Mucosa of rectum (tissue), 2 donors: ENCODE results near the gene HES1.
A peak's percentile ranks its signal among the peaks of the same experiment; 100 is the strongest.
"Not testable (repeated sequence)": the region's sequence is repeated elsewhere in the genome, so short reads cannot be mapped to it uniquely, and the experiment has no call there.

ENCODE experiments used
- H3K27ac ChIP-seq, 2 donors: one replicate each; pipeline ENCODE4 v1.7.0; 2013; ENCODE audit warnings: inconsistent platforms in 2 of 2, low read depth in 2 of 2, low read length in 2 of 2
- H3K27me3 ChIP-seq, 2 donors: one replicate each; pipeline ENCODE4 v1.7.0; 2013; ENCODE audit warnings: low read length in 2 of 2; ENCODE audit not compliant: control insufficient read depth in 2 of 2, insufficient read depth in 2 of 2
- H3K36me3 ChIP-seq, 2 donors: one replicate each; pipeline ENCODE4 v1.7.0; 2013; ENCODE audit warnings: low read length in 2 of 2; ENCODE audit not compliant: control insufficient read depth in 2 of 2, insufficient read depth in 2 of 2
- H3K4me1 ChIP-seq, 2 donors: one replicate each; pipeline ENCODE4 v1.7.0; 2013; ENCODE audit warnings: low read length in 2 of 2, mild to moderate bottlenecking in 1 of 2; ENCODE audit not compliant: control insufficient read depth in 2 of 2, insufficient read depth in 2 of 2
- H3K4me3 ChIP-seq, 2 donors: one replicate each; pipeline ENCODE4 v1.7.0; 2013; ENCODE audit warnings: low read length in 2 of 2
- H3K9ac ChIP-seq, 2 donors: one replicate each; pipeline ENCODE4 v1.7.0; 2013; ENCODE audit warnings: low read length in 2 of 2, low read depth in 1 of 2, mild to moderate bottlenecking in 1 of 2
- H3K9me3 ChIP-seq, 2 donors: one replicate each; pipeline ENCODE4 v1.7.0; 2013; ENCODE audit warnings: low read length in 2 of 2; ENCODE audit not compliant: control insufficient read depth in 2 of 2
- donor health status: healthy.
- donor health status: Normal muscosa, but diverticular disease.

Gene HES1

DNA sequence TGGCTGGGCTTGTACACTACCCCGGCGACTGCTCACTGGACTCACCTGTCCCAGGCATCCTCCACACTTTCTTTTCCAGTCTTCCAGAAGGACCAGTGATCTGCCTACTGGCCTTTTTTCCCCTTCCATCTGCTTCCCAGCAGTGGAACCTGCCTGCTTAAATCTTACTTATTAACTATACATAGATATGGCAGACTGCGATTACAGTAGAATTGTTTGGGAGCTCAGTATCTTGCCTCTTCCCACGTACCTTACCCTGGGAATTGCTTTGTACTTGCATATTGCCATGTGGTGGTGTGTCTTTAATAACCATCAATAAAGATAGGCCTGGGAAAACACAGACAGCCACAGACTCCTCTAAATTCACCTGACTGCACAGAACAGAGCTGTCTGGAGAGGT lies 11.8 kb upstream of the HES1 start:
- H3K27me3 ChIP-seq, result peaks cover 0 to 2% of the 10 kb centered on the region in 2 donors
- H3K9me3 ChIP-seq, result no peaks in the 10 kb centered on the region
- no peak overlapping the region for H3K4me3 ChIP-seq
- H3K27ac ChIP-seq, result peak overlapping the region; percentile 42 to 62
- H3K36me3 ChIP-seq, result no peaks in the 10 kb centered on the region
- peaks cover 20 to 26% of the 10 kb centered on the region in 2 donors for H3K4me1 ChIP-seq
- no peak overlapping the region for H3K9ac ChIP-seq

GRCh38 chr3:194125442-194125841 lies 10.5 kb upstream of the HES1 start:
- no peaks in the 10 kb centered on the region for H3K36me3 ChIP-seq
- H3K27ac ChIP-seq, result no peak overlapping the region
- no peaks in the 10 kb centered on the region for H3K9me3 ChIP-seq
- peaks cover 31 to 37% of the 10 kb centered on the region in 2 donors for H3K4me1 ChIP-seq
- no peak overlapping the region for H3K4me3 ChIP-seq
- no peak overlapping the region for H3K9ac ChIP-seq
- no peaks in the 10 kb centered on the region for H3K27me3 ChIP-seq

GRCh38 chr3:194126790-194127189 lies 9.2 kb upstream of the HES1 start:
- Histone ChIP-seq H3K27me3 (no peaks in the 10 kb centered on the region), H3K9ac (no peak overlapping the region), H3K36me3 (no peaks in the 10 kb centered on the region), H3K4me3 (no peak overlapping the region), H3K4me1 (peaks cover 40 to 49% of the 10 kb centered on the region in 2 donors), H3K27ac (no peak overlapping the region), H3K9me3 (no peaks in the 10 kb centered on the region)

DNA sequence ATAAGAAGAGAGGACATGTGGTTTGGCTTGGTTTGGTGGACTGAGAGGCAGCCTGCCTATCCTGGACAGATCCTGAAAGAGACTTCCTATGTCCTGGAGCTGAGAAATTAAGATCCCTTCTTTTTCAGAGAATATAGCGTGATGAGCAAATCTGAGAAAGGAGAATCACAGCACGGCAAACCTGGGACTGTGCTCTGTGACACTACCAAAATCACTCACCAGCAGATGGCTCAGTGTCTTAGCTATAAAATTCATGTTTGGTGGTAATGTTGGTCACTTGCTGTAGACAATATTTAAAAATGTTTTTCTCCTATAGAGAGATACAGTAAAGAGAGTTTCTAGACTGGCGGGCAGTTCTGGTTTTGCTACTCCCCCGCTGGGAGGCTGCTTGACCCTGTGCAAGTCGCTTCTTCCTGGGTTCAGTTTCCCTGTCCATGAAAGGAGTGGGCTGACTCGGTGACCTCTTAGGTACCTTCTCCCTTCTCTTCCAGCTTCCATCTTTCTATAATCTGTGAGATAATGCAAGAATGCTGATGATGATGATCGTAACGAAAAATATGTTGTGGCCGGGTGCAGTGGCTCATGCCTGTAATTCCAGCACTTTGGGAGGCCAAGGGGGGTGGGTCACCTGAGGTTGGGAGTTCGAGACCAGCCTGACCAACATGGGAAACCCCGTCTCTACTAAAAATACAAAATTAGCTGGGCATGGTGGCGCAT lies 7.6 kb upstream of the HES1 start:
- H3K36me3 ChIP-seq, result no peaks in the 10 kb centered on the region
- no peaks in the 10 kb centered on the region for H3K27me3 ChIP-seq
- no peaks in the 10 kb centered on the region for H3K9me3 ChIP-seq
- H3K9ac ChIP-seq, result no peak overlapping the region
- peaks cover 45 to 46% of the 10 kb centered on the region in 2 donors for H3K4me1 ChIP-seq
- H3K27ac ChIP-seq, result no peak overlapping the region
- no peak overlapping the region for H3K4me3 ChIP-seq

GRCh38 chr3:194128919-194129295 lies 7.0 kb upstream of the HES1 start:
- H3K9ac ChIP-seq, H3K36me3 ChIP-seq, H3K27me3 ChIP-seq, H3K9me3 ChIP-seq, H3K27ac ChIP-seq, H3K4me3 ChIP-seq: not testable (repeated sequence)
- H3K4me1 ChIP-seq, result peaks cover 44 to 46% of the 10 kb centered on the region in 2 donors

- Histone ChIP-seq H3K9me3 (no peaks in the 10 kb centered on the region), H3K36me3 (no peaks in the 10 kb centered on the region), H3K27ac (peak overlapping the region; percentile 83 to 84), H3K9ac (peak overlapping the region; percentile 9 to 51), H3K4me1 (peaks cover 37 to 41% of the 10 kb centered on the region in 2 donors), H3K4me3 (peak overlapping the region; percentile 51 to 60), H3K27me3 (no peaks in the 10 kb centered on the region)
These were observed 6.3 kb upstream of the HES1 start for GRCh38 chr3:194129581-194130133.

GRCh38 chr3:194130188-194130587 lies 5.8 kb upstream of the HES1 start:
- Histone ChIP-seq H3K27ac (peak overlapping the region; percentile 83 to 84), H3K9ac (peak overlapping the region; percentile 51 to 74), H3K27me3 (no peaks in the 10 kb centered on the region), H3K4me1 (peaks cover 36 to 40% of the 10 kb centered on the region in 2 donors), H3K9me3 (no peaks in the 10 kb centered on the region), H3K36me3 (no peaks in the 10 kb centered on the region), H3K4me3 (peak overlapping the region; percentile 51 to 60)

DNA sequence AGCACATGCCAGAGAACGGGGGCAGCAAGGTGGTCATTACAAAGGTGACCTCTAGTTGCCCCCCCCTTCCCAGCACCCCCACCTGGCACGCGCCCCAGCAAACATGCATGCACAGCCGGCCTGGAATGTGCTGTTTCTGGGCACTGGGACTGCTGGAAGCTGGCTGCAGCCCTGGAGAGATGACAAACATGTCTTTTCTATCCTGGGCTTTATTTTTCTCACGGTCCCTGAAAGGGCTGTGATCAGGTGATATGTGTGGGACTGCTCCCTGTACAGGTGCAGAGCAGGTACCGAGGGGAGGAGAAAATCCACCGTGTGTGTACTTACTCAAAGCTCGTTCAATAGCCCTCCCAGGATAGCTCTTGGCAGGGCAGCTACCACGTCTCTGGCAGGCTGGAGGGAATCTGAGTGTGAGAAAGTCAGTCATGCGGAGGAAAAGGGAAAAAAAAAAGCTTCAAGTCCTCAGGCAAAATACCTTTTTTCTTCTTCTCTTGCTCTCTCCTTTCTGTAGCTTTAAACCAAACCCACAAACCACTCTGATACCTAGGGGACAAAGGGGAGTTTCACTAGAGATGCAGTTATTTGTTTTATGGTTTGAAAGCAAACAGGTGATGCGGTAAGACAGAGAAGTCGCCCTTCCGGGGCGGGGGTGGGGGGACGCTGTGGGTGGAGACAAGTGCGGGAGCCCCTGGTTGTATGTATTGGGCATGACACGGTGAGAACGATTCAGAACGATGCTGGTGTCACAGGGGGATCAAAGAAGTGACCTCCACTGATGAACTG lies 5.0 kb upstream of the HES1 start:
- Histone ChIP-seq H3K9ac (peak overlapping the region; percentile 51 to 74), H3K4me3 (peak overlapping the region; percentile 51 to 60), H3K36me3 (no peaks in the 10 kb centered on the region), H3K27ac (peak overlapping the region; percentile 83 to 84), H3K9me3 (no peaks in the 10 kb centered on the region), H3K27me3 (no peaks in the 10 kb centered on the region), H3K4me1 (peaks cover 36 to 44% of the 10 kb centered on the region in 2 donors)

GRCh38 chr3:194132465-194133286 lies 3.3 kb upstream of the HES1 start:
- Histone ChIP-seq H3K4me3 (no peak overlapping the region), H3K36me3 (no peaks in the 10 kb centered on the region), H3K27me3 (no peaks in the 10 kb centered on the region), H3K4me1 (peaks cover 43 to 44% of the 10 kb centered on the region in 2 donors), H3K27ac (peak overlapping the region in 1 of 2 donors; percentile 9), H3K9me3 (no peaks in the 10 kb centered on the region), H3K9ac (peak overlapping the region in 1 of 2 donors; percentile 41)
